Stimulated activated CD8-positive, alpha-beta memory T cell treated with anti-CD3 and anti-CD28 coated beads, Interleukin-7, amount 100 ng/mL, for 48 hours (primary cell): ENCODE data around the gene CALML3.

Experiments
- DNase-seq, 2 donors: peaks; one replicate each; pipeline ENCODE4 v3.0.0-alpha.2; 2020; ENCODE audit warnings: low read depth in 1 of 2; ENCODE audit errors: extremely low read depth in 1 of 2

CALML3 gene

DNA sequence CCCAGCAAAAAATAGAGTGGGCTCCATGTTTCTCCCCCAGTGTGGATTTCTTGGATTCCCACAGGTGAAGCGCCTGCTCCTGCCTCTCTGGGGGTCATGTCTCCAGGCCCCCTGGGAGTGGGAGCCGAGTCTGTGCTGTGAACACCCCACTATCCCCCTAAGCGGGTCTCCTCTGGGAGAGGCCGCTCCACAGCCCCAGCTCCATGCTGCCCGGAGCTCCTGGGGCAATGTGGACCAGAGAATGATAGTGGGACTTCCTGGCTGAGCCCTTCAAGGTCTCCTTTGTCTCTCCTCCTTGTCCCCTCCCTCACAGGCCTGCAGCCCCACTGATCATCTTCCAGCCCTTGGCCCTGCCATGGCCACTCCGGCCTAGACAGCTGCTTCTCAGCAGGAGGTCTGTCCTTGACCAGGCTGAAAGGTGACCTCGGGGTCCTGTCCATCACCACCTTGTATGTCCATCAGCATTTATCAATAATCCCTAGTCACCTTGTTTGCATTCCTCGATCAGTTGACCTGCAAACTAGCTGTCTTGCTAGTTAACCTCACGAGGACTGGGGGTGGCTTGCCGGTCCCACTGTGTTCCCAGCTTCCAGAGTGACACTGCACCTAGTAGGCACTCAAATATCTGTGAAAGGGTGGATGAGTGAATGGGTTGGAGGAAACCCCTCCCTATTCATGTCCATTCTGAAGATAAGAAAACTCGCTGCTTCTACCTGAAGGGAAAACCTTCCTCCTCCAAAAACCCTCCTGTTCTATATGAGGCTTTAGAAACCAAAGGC is 776 bp upstream of the CALML3 start:
- no peak for DNase-seq

DNA sequence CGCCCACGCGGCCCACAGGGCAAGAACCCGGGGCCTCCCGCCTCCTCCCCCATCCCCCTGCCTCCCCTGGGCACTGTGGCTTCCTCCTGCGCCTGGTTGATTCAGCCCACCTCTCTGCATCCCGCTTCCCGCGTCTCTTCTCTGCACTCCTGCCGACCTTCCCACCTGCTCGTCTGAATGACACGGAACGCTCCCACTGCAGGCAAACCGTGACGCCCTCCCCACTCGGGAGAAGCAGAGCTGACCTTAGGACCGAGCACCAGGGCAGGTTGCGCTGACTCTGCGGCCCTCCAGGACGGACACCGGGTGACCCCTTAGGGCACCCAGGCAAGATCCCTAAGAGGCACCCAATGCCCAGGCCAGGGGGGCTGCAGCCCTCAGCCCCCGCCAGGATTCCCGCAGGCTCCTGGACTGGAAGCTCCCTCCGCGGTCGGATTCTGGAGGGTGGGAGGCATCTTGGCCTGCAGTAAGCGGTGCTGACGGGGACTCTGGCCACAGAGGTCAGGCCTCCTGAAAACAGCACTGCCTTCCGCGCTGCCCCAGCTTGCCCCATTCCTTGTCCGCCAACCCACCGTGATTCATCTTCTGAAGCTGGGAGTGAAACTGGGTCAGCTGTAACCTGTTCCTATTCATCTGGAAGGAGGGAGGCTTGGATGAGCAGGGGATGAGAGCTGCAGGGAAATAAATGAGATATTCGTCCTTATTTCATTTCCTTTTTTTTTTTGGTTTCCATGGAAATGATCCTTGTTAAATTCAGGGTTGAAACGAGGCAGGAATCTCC is 990 bp downstream of the CALML3 start:
- no peak for DNase-seq

DNA sequence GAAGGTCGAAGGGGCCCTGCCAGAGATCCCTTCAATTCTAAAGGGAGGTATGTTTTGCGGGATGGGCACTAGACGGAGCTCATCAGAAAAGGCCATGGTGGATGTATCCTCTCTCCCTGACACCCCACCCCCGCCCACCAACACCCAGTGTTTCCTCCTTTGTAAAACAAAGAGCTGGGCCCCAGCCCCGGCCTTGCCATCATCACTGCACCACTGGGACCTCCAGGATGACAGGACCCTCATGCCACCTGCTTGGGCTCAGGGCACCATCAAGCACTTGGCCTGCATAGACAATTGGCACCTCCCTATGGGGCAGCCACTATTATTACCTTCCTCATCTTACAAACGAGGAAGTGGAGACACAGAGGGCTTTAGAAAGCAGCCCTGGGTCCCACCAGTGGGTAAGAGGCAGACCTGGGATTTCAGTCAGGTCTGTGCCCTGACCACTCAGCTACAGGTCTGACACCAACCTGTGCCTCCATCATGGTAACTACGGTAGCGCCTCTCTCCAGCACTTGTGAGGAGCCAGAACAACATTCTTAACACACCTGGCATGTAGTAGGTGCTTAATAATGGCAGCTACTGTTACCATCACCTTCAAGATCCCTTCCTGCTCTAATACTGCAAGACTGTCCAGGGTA is 2.0 kb downstream of the CALML3 start:
- DNase-seq, result no peak

DNA sequence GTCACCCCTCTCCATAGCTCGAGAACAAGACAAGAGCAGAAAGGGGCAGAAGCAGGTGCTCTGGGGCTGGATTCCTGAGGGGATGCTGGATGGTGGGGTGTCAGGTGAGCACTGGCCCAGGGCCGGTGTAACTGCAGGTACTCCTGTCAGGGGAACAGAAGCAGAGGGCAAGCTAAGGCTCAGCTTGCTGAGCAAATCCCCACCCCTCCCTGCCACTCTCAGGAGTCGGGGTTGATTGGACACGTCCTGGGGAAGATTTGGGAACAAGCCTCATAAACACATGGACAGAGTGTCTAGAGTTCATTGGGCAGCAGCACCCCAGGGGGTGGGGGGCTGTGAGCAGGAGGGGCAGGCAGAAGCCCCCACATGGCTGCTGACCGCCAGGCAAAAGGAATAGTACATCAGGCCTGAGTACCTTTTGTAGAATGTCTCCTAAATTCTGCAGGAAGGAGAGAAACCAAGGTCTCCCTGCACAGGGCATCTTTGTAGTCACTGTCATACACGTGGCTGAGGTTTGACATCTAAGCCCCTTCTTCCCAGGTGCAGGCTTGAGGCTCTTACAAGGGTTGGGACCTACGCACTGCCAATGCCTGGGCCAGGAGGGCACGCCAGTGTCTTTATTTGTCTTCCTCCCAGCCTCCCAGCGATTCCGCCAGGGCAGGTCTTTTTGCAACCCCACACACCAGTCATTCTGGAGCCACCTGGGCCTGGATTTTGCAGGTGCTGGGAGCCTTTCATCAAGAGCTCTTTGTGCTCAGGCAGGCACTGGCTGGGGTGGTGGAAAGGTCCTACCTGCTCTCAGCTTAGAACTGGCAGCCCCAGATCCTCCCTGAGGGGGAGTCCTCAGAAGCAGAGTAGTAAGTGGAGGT is 2.8 kb downstream of the CALML3 start:
- no peak for DNase-seq

DNA sequence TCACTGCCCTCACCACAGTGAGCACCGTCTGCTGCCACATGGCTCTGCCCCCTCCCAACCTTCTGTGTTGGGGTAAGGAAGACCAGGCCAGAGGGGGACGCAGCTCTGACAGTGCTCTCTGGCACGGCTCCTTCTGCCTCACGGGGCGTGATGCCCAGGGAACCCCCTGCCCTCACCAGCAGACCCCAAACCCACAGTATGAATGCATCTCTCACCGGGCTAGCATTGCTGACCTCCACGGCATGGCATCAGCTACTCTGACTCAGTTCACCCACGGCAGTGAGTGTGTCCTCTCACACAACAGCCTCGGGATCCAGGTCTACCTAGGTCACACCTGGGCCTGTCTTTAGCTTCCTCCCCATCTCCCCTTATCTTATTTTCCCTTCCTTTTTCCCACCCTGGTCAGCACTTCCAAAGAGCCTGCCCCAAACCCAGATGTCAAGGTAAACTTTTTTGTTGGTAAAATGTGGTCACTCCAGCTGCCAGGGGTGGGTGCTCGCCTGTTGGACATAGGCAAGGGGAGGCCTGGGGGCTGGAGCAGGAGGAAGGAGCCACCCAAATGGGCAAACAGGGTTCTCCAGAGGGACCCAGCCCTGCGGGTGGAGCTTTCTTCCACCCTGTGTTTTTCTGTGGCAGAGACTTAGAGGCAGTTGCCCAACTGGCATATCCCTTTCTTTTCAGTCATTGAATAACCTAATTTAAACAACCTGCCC is 4.4 kb downstream of the CALML3 start:
- no peak for DNase-seq

- DNase-seq, result no peak
Measured at GRCh38 chr10:5529702-5530411, 5.1 kb downstream of the CALML3 start.

DNA sequence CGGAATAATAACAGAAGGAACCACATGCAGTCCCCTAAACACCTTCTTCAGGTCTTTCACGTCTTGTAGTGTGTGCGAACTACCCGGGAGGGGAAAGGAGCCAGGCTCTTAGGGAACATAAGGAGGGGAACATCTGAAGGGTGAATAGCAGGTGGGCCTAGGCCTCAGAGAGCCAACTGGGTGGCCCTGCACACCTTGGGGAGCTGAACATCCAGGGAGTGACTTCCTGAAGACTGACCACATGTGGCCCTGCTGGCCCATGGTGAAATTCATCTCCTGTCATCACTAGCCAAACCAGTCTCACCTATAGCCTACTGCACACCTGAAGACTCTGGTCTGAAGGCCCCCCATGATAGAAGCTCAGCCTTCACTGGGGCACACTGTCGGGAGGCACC is 5.6 kb downstream of the CALML3 start:
- DNase-seq, result no peak

DNA sequence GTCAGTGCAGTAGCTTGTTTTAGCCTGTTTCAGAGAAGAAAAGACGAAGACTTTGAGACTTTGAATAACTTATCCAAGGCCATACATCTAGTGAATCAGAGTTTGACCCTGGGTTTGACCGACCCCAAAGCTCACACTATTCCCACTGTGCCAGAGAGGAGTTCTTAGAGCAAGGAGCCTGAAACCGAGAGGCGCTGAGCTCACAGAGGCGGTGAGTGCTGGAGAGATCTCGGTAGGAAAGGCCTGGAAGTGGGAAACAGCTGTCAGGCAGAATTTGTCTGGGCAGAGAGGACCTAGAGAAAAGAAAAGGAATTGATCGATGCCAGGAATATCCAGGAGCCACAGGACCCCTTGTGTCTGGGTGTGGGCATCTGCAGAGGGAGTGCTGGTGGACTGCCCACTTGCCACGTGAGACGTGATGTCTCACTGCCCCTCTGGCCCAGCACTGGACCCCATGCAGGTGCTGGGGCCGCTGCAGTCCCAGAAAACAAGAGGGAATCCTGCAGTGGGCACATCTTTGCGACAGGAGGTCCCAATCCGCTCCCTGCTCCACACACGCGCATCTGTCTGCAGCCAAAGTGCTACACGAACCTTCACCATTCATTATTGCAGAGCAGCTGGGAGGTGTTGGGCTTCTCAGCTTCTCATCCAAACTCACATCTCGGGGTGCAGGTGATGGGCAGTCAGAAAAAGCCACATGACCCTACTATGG is 6.2 kb downstream of the CALML3 start:
- no peak for DNase-seq

DNA sequence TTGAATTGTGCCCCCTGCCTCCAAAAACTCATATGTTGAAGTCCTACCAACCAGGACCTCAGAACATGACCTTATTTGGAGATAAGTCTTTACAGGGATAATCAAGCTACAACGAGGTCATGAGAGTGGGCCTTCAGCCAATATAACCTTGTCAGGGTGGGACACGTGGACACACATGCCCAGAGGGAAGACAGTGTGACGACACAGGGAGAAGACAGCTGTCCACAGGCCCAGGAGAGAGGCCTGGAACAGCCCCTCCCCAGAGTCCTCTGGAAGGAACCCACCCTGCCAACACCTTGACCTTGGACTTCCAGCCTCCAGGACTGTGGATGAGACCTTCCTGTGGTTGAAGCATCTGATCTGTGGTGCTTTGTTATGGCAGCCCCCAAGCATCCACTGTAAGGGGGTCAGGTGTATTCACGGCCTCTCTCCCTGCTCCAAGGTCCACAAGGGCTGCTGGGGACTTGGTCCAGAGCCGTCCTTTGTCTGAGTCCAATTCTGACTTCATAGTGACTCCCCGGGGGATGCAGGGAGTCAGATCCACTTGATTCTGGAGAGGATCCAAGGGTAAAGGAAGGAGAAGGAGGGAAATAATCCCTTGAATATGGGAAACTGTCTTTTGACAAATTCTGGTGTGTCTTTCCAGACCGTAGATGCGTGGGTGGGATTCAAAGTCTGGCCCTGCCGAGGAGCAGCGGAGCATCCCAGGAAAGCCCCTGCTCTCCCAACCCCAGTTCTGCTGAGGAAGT is 7.0 kb downstream of the CALML3 start:
- no peak for DNase-seq

DNA sequence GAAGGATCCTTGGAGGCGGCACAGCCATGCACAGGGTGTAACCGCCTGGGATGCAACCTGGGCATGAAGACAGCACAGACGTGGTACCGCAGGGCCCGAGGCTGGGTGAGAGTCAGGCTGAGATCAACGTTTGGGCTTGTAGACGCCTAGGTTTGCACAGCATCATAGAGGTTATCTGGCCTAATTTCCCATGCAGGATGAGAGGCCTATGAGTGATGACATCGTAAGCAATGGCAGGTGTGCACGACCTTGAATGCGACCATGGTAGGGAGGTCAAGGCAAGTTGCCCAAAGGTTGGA is 7.5 kb downstream of the CALML3 start:
- no peak for DNase-seq

- no peak for DNase-seq
Measured at GRCh38 chr10:5532618-5533097, 7.9 kb downstream of the CALML3 start.

- DNase-seq, result no peak
Measured at GRCh38 chr10:5533098-5533731, 8.5 kb downstream of the CALML3 start.

DNA sequence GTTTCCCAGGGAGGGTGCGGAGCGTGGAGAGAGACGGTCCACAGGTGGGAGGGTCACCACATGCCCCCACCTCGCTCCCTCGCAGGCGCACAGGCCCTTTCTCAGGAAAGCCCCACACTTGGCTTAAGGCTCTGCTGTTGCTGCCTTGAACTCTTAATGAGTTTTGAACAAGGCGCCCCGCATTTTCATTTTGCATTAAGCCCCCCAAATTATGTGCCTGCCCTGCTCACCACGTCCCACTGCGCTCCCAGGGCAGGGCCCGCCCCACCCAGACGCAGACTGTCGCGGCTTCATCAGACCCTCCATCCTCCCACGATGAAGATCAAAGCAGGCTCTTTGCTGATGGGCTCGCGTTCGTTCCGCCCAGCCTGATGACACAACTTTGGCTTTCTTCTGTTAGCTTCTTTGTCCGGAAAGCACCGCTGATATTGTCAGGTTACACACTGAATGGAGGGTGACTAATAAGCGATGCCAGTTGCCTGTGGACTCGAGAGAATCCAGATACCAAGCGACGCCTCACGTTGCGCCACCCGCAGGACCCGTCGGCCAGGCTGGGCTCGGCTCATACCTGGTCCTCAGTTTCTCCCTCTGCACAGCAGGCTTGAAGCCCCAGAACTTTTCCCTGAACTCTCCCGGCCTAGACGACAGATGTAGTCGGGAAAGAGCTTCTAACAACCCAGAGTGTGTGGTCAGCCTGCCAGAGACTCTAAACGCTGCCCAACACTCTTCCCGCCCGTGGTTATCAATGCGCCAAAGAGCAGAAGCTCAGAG is 9.5 kb downstream of the CALML3 start:
- DNase-seq, result no peak

- no peak for DNase-seq
Measured at GRCh38 chr10:5534880-5535856, 10.4 kb downstream of the CALML3 start.

DNA sequence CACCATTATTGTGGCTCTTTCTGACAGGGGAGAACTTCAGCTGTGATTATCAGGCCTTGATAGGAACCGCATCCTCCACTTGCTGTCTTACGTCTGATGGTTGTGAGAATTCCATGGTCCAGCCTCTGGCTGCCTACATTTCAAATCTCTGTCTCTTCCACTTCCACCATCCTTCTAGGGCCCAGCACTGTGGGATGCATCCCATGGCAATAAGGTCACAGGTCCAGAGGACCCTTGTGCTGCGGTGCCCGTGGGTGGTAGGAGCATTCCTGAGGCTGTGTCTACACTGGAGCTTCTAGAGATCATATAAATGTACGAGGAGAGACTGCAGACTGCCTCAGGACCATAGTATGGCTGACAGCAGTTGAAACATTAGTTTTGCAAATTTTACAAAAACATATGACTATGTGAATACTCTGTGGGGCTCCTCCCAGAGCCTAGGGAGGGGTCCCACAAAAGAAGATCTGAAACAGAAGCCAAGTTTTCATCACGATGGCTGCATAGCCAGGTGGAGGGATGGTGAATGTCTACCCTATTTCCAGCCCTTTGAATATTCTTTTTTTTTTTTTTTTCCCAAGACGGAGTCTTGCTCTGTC is 11.8 kb downstream of the CALML3 start:
- DNase-seq, result no peak

DNA sequence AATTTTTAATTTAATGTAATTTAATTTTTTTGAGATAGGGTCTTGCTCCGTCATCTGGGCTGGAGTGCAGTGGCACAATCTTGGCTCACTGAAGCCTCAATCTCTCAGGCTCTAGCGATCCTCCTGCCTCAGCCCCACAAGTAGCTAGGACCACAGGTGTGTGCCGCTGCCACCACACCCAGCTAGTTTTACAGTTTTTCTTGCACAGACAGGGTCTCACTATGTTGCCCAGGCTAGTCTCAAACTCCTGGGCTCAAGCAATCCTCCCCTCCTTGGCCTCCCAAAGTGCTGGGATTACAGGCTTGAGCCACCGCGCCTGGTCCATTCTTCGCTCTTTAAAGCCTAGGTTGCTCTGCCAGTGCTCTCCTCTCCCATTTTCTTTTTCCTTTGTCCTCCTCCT is 12.9 kb downstream of the CALML3 start:
- no peak for DNase-seq
